Activated CD4-positive, alpha-beta T cell treated with anti-CD3 and anti-CD28 coated beads for 36 hours (primary cell): ENCODE data around the gene FGF12. TPM values are rescaled to one million over a fixed set of nuclear protein-coding genes. Genes with fewer than 3 reads are reported as not detected.
A peak's percentile ranks its signal among the peaks of the same experiment; 100 is the strongest.

Source experiments
- ATAC-seq: fragments of 200-7000 bp; cut with Tn5 transposase; one replicate; pipeline ENCODE4 v1.10.0; 2021; ENCODE audit warnings: mild to moderate bottlenecking, moderate library complexity
- CTCF ChIA-PET: fragments of 350-600 bp; sonication (Branson Sonifier 250); formaldehyde crosslinking; loops from one replicate; lab custom pipeline; 2021; ENCODE audit warnings: antibody characterized with exemption; lab: Charles Lee
- POLR2A ChIA-PET: fragments of 350-600 bp; sonication (Branson Sonifier 250); formaldehyde crosslinking; loops from one replicate; lab custom pipeline; 2021; ENCODE audit warnings: antibody characterized with exemption, inconsistent platforms; lab: Charles Lee
- DNase-seq: peaks from one replicate; pipeline ENCODE4 v3.0.0-alpha.2; 2020
- H3K27ac Mint-ChIP-seq: one replicate; pipeline ENCODE4 v1.8.0; 2021; ENCODE audit warnings: mixed read lengths
- H3K27me3 Mint-ChIP-seq: one replicate; pipeline ENCODE4 v1.8.0; 2021; ENCODE audit warnings: mixed read lengths
- H3K36me3 Mint-ChIP-seq: one replicate; pipeline ENCODE4 v1.8.0; 2021; ENCODE audit warnings: low read depth, mixed read lengths
- H3K4me1 Mint-ChIP-seq: one replicate; pipeline ENCODE4 v1.8.0; 2021; ENCODE audit warnings: mixed read lengths
- H3K4me3 Mint-ChIP-seq: one replicate; pipeline ENCODE4 v1.8.0; 2021; ENCODE audit warnings: mild to moderate bottlenecking, moderate library complexity, mixed read lengths
- H3K9me3 Mint-ChIP-seq: one replicate; pipeline ENCODE4 v1.8.0; 2021; ENCODE audit warnings: low read depth, mixed read lengths
- intact Hi-C, 2 experiments: fragments of 100-400 bp; cut with DNase I in 1 of 2; cut with micrococcal nuclease in 1 of 2; formaldehyde crosslinking; loops; one replicate each; pipeline versions ENCODE4 v1.14.2 to v1.15.1; 2022 to 2024; cut with DNase I, micrococcal nuclease
- total RNA-seq, 2 experiments: library from RNA; stranded (reverse); gene quantifications; one replicate each; pipeline ENCODE4 v1.2.3, GENCODE V29; 2021

FGF12 gene
- total RNA-seq, 2 experiments from 2014 or later: not detected

- Mint-ChIP-seq H3K27ac (no peak overlapping the region), H3K27me3 (peaks cover 12% of the 10 kb centered on the region), H3K4me3 (no peak overlapping the region), H3K36me3 (no peaks in the 10 kb centered on the region), H3K9me3 (no peaks in the 10 kb centered on the region), H3K4me1 (no peaks in the 10 kb centered on the region)
- POLR2A ChIA-PET: no interaction called here
- no peak for DNase-seq
- intact Hi-C loops: no loop called here
- no peak for ATAC-seq
- CTCF ChIA-PET: interaction anchor here (0.6 to 1.0 kb wide), 2 partner anchors 14 to 476 kb away, joined by 3 read pairs; no protein-coding TSS in a partner anchor
Observed at GRCh38 chr3:192545333-192545732, 182.0 kb downstream of the FGF12 start.

DNA sequence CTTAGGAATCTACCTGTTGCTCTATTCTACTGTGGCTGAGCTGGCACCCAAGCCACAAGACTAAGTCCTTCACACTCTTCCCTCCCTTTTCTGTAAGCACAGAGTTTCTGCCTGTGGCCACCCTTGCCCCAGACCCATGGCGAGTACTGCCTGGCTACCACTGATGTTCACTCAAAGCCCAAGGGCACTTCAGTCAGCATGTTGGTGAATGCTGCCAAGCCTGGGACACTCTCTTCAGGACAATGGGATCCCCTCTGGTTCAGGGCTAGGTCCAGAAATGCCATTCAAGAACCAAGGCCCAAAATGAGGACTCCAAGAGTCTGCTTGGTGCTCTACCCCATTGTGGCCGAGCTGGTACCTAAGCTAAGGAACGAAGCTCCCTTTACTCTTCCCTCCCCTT lies 184.2 kb downstream of the FGF12 start:
- DNase-seq (no peak), ATAC-seq (no peak)
- ChIA-PET POLR2A (no interaction called here), CTCF (no interaction called here)
- H3K27me3 Mint-ChIP-seq: peaks cover 16% of the 10 kb centered on the region
- H3K4me1 Mint-ChIP-seq: no peaks in the 10 kb centered on the region
- no peak overlapping the region for H3K4me3 Mint-ChIP-seq
- no peaks in the 10 kb centered on the region for H3K36me3 Mint-ChIP-seq
- no peak overlapping the region for H3K27ac Mint-ChIP-seq
- intact Hi-C loops: no loop called here
- H3K9me3 Mint-ChIP-seq: no peaks in the 10 kb centered on the region

DNA sequence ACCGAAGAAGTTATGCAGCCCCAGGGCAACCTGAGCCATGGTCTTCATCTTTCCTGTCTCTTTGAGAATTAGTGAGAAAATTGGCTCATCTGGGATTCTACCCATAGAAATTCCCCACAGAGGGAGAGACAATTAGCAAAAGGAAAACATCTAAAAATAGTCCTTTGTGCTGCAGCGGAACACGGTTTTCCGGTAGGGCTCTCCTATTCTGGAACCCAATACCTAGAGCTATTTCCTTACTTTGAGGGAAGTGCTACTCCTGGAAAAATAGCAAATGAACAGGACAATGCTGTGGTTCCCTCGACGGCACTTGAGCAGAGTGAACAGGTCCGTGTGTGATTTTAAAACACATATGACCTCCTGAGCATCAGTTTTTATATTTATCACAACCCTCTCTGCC lies 210.5 kb downstream of the FGF12 start:
- H3K27ac Mint-ChIP-seq: no peak overlapping the region

DNA sequence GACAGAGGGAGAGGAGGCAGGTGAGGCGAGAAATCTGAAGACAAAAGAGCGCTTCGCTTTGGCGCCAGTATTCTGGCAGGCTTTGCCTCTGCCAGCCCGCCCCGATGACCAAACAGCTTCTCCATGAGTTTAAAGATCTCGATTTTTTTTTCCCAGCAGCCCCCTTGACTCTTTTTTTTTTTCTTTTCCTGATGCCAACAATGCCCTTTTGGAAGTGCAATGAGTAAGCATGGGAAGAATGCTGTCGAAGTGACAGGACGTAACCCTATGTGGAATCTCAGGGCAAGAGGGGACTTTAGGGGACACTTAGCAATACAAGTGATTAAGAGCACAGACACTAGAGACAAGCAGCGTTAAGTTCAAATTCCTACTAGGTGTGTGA lies 211.7 kb downstream of the FGF12 start:
- H3K9me3 Mint-ChIP-seq: no peaks in the 10 kb centered on the region
- no peaks in the 10 kb centered on the region for H3K36me3 Mint-ChIP-seq
- peaks cover 8% of the 10 kb centered on the region for H3K4me1 Mint-ChIP-seq
- ChIA-PET CTCF (no interaction called here), POLR2A (interaction anchor here (0.7 kb wide), 1 partner anchor 17 kb away, joined by 3 read pairs; no protein-coding TSS in a partner anchor)
- no peak for ATAC-seq
- H3K27me3 Mint-ChIP-seq: peaks cover 37% of the 10 kb centered on the region
- peak overlapping the region; percentile 35 for H3K4me3 Mint-ChIP-seq
- no peak for DNase-seq
- no peak overlapping the region for H3K27ac Mint-ChIP-seq
- intact Hi-C loops: no loop called here

More for the DNA sequence above, 210.5 kb downstream of the FGF12 start:
- ChIA-PET POLR2A (no interaction called here), CTCF (no interaction called here)
- intact Hi-C loops: no loop called here
- no peaks in the 10 kb centered on the region for H3K36me3 Mint-ChIP-seq
- peaks cover 39% of the 10 kb centered on the region for H3K27me3 Mint-ChIP-seq
- ATAC-seq (no peak), DNase-seq (no peak)
- H3K4me1 Mint-ChIP-seq: peaks cover 8% of the 10 kb centered on the region
- H3K4me3 Mint-ChIP-seq: no peak overlapping the region
- H3K9me3 Mint-ChIP-seq: no peaks in the 10 kb centered on the region

DNA sequence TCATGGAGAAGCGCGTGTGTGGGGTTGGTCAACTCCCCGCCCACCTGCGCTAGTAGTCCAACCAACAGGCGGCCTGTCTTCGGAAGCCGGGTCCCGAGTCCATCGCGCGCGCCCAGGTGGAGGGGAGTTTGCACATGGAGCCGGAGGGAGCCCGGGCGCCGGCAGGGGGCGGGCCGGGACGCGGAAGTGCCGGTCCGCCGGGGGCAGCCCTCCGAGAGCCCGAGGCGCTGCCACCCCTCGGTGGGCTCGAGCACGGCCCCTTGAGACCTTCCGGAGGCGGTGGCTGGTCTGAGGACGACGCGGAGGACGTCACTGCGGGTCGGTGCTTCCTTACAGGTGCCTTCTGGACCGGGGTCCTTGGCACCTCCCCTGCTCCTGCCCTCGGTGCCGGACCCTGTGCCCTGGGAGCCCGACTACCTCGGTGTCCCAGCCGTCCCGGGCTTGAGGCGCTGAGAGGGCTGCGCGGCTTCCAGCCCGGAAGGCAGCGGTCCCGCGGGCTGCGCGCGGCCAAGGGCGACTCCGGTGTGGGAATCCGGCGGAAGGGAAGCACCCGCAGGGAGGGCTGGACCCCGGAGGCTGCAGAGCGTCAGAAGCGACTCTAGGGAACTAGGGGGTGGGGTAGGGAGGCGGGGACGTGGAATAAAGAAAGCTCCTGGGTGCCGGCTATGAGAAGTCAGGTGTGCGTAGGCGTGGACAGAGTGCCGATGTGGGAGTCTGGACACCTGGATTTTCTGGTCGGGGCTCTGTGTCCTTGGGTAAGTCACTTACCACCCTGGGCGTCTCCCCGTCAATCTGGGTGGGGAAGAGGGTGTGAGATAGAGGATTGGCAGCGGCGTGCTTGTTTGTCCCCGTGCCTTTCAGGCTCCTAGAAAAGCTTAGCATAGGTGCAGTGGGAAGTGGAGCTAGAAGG lies 212.3 kb downstream of the FGF12 start:
- no peak overlapping the region for H3K27ac Mint-ChIP-seq
- no peaks in the 10 kb centered on the region for H3K36me3 Mint-ChIP-seq
- CTCF ChIA-PET: no interaction called here
- peak overlapping the region; percentile 35 for H3K4me3 Mint-ChIP-seq
- peak; percentile 27 for DNase-seq
- POLR2A ChIA-PET: interaction anchor here (0.6 to 0.7 kb wide), 2 partner anchors 16 to 1255 kb away, joined by 3 to 4 read pairs; no protein-coding TSS in a partner anchor
- peaks cover 8% of the 10 kb centered on the region for H3K4me1 Mint-ChIP-seq
- intact Hi-C loops: no loop called here
- H3K9me3 Mint-ChIP-seq: no peaks in the 10 kb centered on the region
- H3K27me3 Mint-ChIP-seq: peaks cover 38% of the 10 kb centered on the region
- no peak for ATAC-seq

DNA sequence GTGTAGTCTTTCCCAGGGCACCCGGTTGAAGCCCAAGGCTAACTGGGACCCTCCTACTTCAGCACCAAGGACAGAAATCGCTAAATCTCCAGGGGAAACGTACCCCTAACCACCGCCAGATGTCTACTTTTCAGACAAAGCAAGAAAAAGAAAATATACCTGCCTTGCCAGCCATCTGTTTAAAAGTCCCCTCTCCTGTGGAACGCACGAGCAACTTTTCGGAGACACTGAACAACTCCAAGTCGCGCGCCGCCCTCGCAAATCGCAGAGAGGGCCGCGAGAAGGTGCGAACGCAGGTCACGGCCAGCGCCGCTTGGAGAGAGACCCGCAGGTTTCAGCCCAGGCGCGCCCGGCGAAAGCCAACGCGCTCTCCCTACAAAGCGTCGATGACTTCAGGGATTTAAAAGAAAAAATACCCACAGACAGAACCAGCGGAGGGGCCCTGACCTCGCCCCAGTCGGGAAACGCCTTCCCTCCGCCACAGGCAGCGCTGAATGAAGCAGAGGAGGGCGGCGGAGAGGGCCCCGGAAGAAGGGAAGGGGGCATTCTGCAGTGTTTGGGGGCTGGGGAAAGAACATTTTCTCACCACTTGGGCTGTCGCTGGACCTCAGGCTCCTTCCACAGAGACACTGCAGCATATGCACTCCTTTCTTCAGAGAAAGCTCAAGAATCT lies 213.1 kb downstream of the FGF12 start:
- POLR2A ChIA-PET: no interaction called here
- H3K4me3 Mint-ChIP-seq: peak overlapping the region; percentile 6
- no peaks in the 10 kb centered on the region for H3K36me3 Mint-ChIP-seq
- DNase-seq: peak; percentile 6
- H3K27ac Mint-ChIP-seq: no peak overlapping the region
- no peaks in the 10 kb centered on the region for H3K9me3 Mint-ChIP-seq
- ATAC-seq: no peak
- H3K27me3 Mint-ChIP-seq: peaks cover 39% of the 10 kb centered on the region
- peaks cover 8% of the 10 kb centered on the region for H3K4me1 Mint-ChIP-seq
- CTCF ChIA-PET: no interaction called here
- intact Hi-C loops: no loop called here

- ATAC-seq (no peak), DNase-seq (no peak)
- H3K27me3 Mint-ChIP-seq: peaks cover 10% of the 10 kb centered on the region
- CTCF ChIA-PET: no interaction called here
- no peak overlapping the region for H3K27ac Mint-ChIP-seq
- POLR2A ChIA-PET: interaction anchor here (0.5 kb wide), 1 partner anchor 954 kb away, joined by 4 read pairs; no protein-coding TSS in a partner anchor
- H3K4me1 Mint-ChIP-seq: no peaks in the 10 kb centered on the region
- intact Hi-C loops: no loop called here
- peaks cover 2% of the 10 kb centered on the region for H3K9me3 Mint-ChIP-seq
- H3K4me3 Mint-ChIP-seq: no peak overlapping the region
- no peaks in the 10 kb centered on the region for H3K36me3 Mint-ChIP-seq
Observed at GRCh38 chr3:192505731-192506130, 221.6 kb downstream of the FGF12 start.

- H3K36me3 Mint-ChIP-seq: no peaks in the 10 kb centered on the region
- no peaks in the 10 kb centered on the region for H3K9me3 Mint-ChIP-seq
- H3K4me3 Mint-ChIP-seq: no peak overlapping the region
- no peak overlapping the region for H3K27ac Mint-ChIP-seq
- POLR2A ChIA-PET: no interaction called here
- DNase-seq: no peak
- H3K4me1 Mint-ChIP-seq: no peaks in the 10 kb centered on the region
- no peak for ATAC-seq
- H3K27me3 Mint-ChIP-seq: peaks cover 11% of the 10 kb centered on the region
- intact Hi-C loops: no loop called here
- CTCF ChIA-PET: no interaction called here
Observed at GRCh38 chr3:192501401-192501800, 225.9 kb downstream of the FGF12 start.

DNA sequence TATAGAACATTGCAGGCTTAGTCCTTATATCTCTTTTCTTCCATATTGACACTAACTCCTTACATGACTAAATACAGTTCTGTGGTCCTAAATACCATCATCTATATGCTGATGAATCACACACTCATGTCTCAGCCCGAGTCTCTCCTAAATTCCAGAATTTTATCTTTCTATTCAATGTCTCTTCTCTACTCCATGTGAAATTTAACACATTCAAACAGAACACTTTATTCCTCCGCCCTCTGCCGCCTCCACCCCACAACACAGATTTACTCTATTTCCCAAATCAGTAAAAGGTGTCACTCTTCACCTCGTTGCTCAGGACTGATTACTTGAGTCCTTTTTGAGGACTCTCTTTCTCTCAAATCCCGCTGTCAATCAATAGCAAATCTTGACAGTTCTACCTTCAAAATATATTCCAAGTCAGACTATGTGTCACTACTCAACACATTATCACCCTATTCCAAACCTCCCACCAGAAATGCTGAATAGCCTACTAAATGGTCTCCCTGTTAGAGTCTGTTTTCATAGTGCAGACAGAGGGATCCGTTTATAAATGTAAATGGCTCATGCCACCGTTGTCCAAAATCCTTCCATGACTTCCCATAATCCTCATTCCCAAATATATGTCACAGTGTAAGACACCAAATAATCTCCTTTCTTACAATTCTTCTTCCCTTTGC lies 230.3 kb downstream of the FGF12 start:
- H3K27me3 Mint-ChIP-seq: peaks cover 5% of the 10 kb centered on the region
- DNase-seq (no peak), ATAC-seq (no peak)
- no peak overlapping the region for H3K27ac Mint-ChIP-seq
- ChIA-PET POLR2A (no interaction called here), CTCF (no interaction called here)
- H3K36me3 Mint-ChIP-seq: no peaks in the 10 kb centered on the region
- H3K9me3 Mint-ChIP-seq: no peaks in the 10 kb centered on the region
- no peak overlapping the region for H3K4me3 Mint-ChIP-seq
- intact Hi-C loops: no loop called here
- H3K4me1 Mint-ChIP-seq: no peaks in the 10 kb centered on the region

- ChIA-PET POLR2A (no interaction called here), CTCF (no interaction called here)
- H3K27ac Mint-ChIP-seq: no peak overlapping the region
- H3K36me3 Mint-ChIP-seq: no peaks in the 10 kb centered on the region
- no peak for ATAC-seq
- H3K4me1 Mint-ChIP-seq: no peaks in the 10 kb centered on the region
- peaks cover 4% of the 10 kb centered on the region for H3K27me3 Mint-ChIP-seq
- no peak for DNase-seq
- no peak overlapping the region for H3K4me3 Mint-ChIP-seq
- no peaks in the 10 kb centered on the region for H3K9me3 Mint-ChIP-seq
- intact Hi-C loops: no loop called here
Observed at GRCh38 chr3:192494174-192494573, 233.2 kb downstream of the FGF12 start.

DNA sequence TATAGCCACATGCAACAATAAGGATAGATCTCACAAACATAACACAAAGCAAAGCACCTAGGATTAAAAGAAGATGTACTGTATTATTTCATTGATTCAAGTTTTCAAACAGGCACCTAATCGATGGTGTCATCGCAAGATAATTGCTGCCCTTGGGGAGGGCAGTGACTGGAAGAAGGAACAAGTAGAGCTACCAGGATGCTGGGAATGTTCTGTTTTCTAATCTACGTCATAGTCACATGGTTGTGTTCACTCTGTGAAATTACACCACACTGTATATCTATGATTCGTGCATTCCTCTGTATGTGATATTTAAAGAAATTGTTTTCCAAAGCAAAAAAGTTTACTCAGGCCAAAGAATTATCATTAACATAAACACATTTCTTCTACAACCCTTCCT lies 236.6 kb downstream of the FGF12 start:
- Mint-ChIP-seq H3K9me3 (no peaks in the 10 kb centered on the region), H3K36me3 (no peaks in the 10 kb centered on the region), H3K4me1 (no peaks in the 10 kb centered on the region), H3K4me3 (no peak overlapping the region), H3K27me3 (peaks cover 8% of the 10 kb centered on the region), H3K27ac (no peak overlapping the region)
- intact Hi-C loops: no loop called here
- ChIA-PET POLR2A (no interaction called here), CTCF (interaction anchor here (1.1 kb wide), 1 partner anchor 13 kb away, joined by 3 read pairs; no protein-coding TSS in a partner anchor)
- DNase-seq: no peak
- ATAC-seq: no peak
